Activated effector memory CD4-positive, alpha-beta T cell treated with anti-CD3 and anti-CD28 coated beads, Interleukin-2, amount 50 U/mL, for 16 hours (primary cell): Measurements from ENCODE around the gene PRKG1.

Experiments
- DNase-seq: peaks from one replicate; pipeline ENCODE4 v3.0.0-alpha.2; 2020

Gene PRKG1

DNA sequence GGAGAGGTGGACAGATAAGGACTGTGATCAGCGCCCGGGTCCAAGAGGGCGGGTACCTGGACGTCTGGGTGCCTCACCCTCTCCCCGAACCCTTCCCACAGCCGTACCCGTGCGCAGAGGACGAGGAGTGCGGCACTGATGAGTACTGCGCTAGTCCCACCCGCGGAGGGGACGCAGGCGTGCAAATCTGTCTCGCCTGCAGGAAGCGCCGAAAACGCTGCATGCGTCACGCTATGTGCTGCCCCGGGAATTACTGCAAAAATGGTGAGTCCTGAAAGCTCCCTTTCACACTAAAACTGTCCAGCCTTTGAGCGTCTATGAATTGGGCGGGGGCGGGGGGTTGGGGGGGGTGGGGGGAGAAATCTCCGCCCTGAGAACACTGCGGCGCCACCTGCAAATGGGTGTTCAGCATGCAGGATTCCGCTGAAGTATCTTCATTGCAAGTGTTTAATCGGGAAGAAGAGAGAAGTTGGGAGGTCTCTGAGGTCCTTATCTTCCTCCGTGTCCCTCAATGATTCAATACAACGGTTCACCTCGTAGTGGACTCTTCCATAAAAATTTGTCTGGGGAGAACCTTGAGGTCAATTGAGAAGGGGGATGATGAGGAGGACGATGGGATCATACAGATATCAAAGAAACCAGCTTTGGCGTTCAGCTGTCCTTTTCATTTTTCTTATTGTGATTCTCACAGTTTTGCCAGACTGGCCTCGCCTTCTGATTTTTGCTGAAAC lies 1240.7 kb downstream of the PRKG1 start:
- DNase-seq: no peak

DNA sequence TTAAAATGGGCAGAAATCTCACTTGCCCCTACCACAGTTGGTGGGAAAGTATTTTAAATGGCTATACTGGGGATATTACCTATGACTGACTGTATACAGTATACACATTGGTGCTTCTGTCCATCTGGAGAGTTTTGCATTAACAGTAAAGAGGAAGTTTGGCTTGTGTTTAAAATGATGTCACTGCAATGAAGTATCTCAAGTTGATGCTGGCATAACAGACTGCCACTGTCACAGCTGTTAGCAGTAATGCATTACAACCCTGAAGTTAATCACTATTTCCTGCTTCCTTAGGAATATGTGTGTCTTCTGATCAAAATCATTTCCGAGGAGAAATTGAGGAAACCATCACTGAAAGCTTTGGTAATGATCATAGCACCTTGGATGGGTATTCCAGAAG lies 1241.7 kb downstream of the PRKG1 start:
- no peak for DNase-seq

- no peak for DNase-seq
These were observed 1242.2 kb downstream of the PRKG1 start for GRCh38 chr10:52316500-52316899.

DNA sequence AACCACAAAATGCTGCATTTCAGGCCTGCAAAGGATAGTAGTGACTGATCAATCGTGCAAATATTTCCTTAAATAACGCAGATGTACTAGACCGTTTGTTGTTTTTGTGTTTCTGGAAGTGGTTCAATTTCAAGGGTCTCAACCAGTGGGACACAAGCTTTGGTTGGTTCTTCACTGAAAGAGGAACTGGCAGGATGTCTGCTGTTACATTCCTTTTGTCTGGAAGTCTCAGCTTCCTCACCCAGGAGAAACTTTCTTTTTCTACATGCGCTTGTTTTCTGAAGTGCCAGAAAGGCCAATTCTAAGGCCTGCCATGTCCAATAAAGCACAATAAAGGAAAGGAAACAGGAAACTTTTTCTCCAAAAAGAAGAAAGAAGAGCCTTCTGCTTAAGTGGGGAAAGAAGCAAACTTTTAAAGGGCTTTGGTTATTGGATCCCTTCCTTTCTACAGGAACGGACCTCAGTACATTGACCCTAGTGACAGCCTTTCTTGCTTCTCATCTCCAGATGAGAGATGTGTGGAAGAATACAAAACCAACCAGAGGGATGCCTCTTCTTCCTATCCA lies 1243.9 kb downstream of the PRKG1 start:
- no peak for DNase-seq

GRCh38 chr10:52318822-52319464 lies 1244.7 kb downstream of the PRKG1 start:
- no peak for DNase-seq

- no peak for DNase-seq
These were observed 1245.6 kb downstream of the PRKG1 start for GRCh38 chr10:52319926-52320325.

DNA sequence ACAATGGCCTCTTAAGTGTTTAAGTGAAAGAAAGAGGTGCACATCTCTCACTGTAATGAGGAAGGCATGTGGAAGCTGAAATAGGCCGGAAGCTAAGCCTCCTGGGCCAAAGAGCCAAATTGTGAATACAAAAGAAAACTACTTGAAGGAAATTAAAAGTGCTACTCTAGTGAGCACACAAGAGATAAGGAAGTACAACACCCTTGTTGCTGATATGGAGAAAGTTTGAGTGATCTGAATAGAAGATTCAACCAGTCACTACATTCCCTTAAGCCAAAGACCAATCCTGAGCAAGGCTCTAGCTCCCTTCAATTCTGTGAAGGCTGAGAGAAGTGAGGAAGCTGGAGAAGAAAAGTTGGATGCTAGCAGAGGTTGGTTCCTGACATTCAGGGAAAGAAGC lies 1248.0 kb downstream of the PRKG1 start:
- DNase-seq: no peak

DNA sequence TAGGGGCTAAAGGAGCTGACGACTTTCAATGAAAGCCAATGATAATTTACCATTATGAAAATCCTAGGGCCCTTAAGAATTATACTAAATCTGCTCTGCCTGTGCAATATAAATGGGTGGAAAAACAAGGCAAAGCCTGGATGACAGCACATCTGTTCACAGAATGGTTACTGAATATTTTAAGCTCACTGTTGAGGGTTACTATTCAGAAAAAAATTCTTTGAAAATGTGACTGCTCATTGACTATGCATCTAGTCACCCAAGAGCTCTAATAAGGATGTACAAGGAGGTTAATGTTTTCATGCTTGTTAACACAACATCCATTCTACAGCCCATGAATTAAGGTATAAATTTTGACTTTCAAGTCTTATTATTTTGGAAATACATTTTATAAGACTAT lies 1248.6 kb downstream of the PRKG1 start:
- no peak for DNase-seq

- no peak for DNase-seq
These were observed 1252.1 kb downstream of the PRKG1 start for GRCh38 chr10:52326382-52326781.

- DNase-seq: no peak
These were observed 1257.5 kb downstream of the PRKG1 start for GRCh38 chr10:52331638-52332364.

GRCh38 chr10:52332815-52333214 lies 1258.5 kb downstream of the PRKG1 start:
- no peak for DNase-seq

- DNase-seq: no peak
These were observed 1260.3 kb downstream of the PRKG1 start for GRCh38 chr10:52334595-52334994.

DNA sequence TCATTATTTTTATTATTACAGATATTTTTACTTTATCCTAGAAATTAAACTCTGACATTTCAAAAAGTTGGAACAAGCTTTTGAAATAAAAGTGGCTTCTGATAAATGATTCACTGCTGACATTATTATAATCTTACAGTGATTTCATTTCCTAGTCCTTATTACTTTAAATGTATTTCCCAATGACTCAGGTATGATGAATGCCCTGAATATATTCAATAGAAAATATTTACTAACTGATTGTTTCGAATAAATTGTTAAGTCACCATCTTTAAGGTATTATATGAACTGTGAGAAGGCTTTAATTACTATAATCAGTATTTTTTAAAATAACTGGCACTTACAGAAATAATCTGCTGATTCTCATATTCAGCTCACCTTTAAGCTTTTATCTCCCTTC lies 1261.4 kb downstream of the PRKG1 start:
- DNase-seq: no peak

DNA sequence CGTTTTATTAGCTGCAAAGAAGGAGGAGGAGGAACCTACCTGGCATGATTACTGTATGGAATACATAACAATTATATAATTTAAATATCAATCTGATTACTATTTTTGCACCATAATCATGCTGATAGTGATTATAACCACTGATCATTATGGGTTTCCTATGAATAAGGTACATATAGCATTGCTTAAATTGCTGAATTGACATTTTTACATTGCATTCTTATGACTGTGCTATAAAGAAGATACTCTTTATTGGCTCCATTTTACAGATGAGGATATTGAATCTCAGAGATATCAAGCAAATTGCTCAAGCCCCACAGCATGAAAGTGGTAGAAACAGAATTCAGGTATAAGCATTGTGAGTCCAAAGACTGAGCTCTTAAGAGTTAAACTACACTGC lies 1262.9 kb downstream of the PRKG1 start:
- no peak for DNase-seq

GRCh38 chr10:52343439-52343838 lies 1269.2 kb downstream of the PRKG1 start:
- DNase-seq: no peak

DNA sequence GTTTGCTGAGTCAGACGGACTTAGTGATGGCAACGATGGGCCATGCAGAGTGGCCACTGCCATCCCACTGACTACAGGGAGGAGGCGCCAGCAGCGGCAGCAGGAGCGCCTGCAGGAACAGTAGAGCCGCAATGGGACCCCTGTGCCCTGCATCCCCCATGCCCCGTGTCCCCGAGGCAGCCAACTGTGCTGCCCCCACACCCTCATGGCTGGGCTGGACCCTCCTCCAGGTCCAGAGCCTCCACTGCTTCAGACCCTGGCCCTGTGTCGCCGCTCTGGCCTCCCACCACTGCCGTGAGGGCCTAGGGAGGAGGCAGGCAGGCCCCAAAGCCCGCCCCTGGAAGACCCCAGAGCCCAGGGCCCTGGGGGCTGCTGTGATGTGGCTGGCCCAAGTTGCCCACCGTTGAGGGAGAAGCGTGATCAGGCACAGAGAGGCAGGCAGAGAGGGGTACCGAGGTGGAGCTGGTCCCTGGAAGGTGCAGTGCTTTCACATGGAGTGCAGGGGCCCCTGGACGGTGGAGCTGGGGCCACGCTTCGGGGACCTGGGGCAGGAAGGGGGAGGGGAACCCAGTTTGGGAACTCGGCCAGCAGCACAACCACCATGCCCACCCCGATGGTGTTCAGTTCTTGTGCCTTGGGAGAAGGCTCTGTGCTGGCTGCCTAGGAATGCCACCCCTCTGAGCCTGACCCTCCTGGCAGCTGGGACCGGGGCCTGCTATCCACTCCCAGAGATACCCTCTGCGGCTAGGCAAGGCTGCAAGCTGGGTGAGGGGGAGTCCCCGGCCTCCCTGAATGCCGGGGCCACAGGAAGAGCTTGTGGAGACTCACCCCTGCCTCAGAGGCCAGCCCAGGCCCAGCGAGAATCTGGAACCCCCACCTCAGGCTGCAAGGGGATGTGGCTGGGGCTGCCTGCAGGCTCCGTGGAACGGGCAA lies 1272.4 kb downstream of the PRKG1 start:
- no peak for DNase-seq

GRCh38 chr10:52347327-52347667 lies 1273.0 kb downstream of the PRKG1 start:
- no peak for DNase-seq
